B cell (primary cell): Measurements from ENCODE around the gene LRIG3. TPM values are rescaled to one million over a fixed set of nuclear protein-coding genes. Genes with fewer than 3 reads are reported as not detected.

Source experiments
- ATAC-seq: fragments of 200-7000 bp; cut with Tn5 transposase; one replicate; pipeline ENCODE4 v1.10.0; 2021; ENCODE audit warnings: low read depth, mild to moderate bottlenecking, moderate number of reproducible peaks, moderate library complexity
- CTCF ChIA-PET: fragments of 350-600 bp; sonication (Branson Sonifier 250); formaldehyde crosslinking; loops from one replicate; lab custom pipeline; 2021; ENCODE audit warnings: antibody characterized with exemption, inconsistent platforms; lab: Charles Lee
- POLR2A ChIA-PET: fragments of 350-600 bp; sonication (Branson Sonifier 250); formaldehyde crosslinking; loops from one replicate; lab custom pipeline; 2021; ENCODE audit warnings: antibody characterized with exemption; lab: Charles Lee
- DNase-seq: peaks from one replicate; pipeline ENCODE4 v3.0.0; 2013
- H2AFZ ChIP-seq: 2 replicates; pipeline ENCODE4 v1.6.1; 2012; ENCODE audit warnings: mild to moderate bottlenecking, low read depth, low read length; ENCODE audit not compliant: insufficient read depth, poor library complexity, severe bottlenecking
- H3K27ac ChIP-seq, 2 donors: 1 replicate in 1 of 2; 2 replicates in 1 of 2; pipeline ENCODE4 v1.5.1; 2012 to 2013; ENCODE audit warnings: low read length in 2 of 2, mild to moderate bottlenecking in 2 of 2, moderate library complexity in 1 of 2
- H3K27me3 ChIP-seq, 4 experiments: fragments of 200-600 bp in 1 of 4; sonication (generic) in 1 of 4; replicated peaks in 1 of 4; 1 replicate in 2 of 4; 2 replicates in 2 of 4; pipeline versions ENCODE4 v1.6.1 to v1.7.0; 2013 to 2016; ENCODE audit warnings: low read length in 3 of 4, mild to moderate bottlenecking in 2 of 4, mixed read lengths in 1 of 4, moderate library complexity in 1 of 4; ENCODE audit not compliant: insufficient read depth in 4 of 4, control insufficient read depth in 3 of 4; ENCODE audit errors: control extremely low read depth in 1 of 4
- H3K36me3 ChIP-seq, 2 experiments: replicated peaks in 1 of 2; 1 replicate in 1 of 2; 2 replicates in 1 of 2; pipeline versions ENCODE4 v1.6.1 to v1.7.1; 2013; ENCODE audit warnings: low read length in 1 of 2; ENCODE audit not compliant: insufficient read depth in 2 of 2, control insufficient read depth in 1 of 2; ENCODE audit errors: control extremely low read depth in 1 of 2, extremely low read depth in 1 of 2
- H3K4me1 ChIP-seq, 2 donors: fragments of 200-600 bp in 1 of 2; sonication (generic) in 1 of 2; 1 replicate in 1 of 2; 2 replicates in 1 of 2; pipeline versions ENCODE4 v1.5.1 to v1.6.1; 2013 to 2017; ENCODE audit warnings: low read length in 2 of 2; ENCODE audit not compliant: control insufficient read depth in 2 of 2, insufficient read depth in 2 of 2
- H3K4me2 ChIP-seq: replicated peaks from 2 replicates; pipeline ENCODE3; 2012; ENCODE audit warnings: mild to moderate bottlenecking, low read depth, low read length; ENCODE audit not compliant: poor library complexity, severe bottlenecking
- H3K4me3 ChIP-seq, 5 experiments: fragments of 200-600 bp in 1 of 5; sonication (generic) in 1 of 5; 1 replicate in 3 of 5; 2 replicates in 2 of 5; pipeline versions ENCODE4 v1.5.1 to v1.7.0; 2011 to 2016; ENCODE audit warnings: low read length in 4 of 5, mild to moderate bottlenecking in 4 of 5, low read depth in 2 of 5, control low read depth in 1 of 5, moderate library complexity in 1 of 5; ENCODE audit not compliant: insufficient read depth in 1 of 5; ENCODE audit errors: control extremely low read depth in 1 of 5, extremely low read depth in 1 of 5
- H3K79me2 ChIP-seq: fragments of 200-600 bp; sonication (generic); one replicate; pipeline ENCODE4 v1.6.0; 2016; ENCODE audit warnings: low read length; ENCODE audit not compliant: control insufficient read depth, insufficient read depth
- H3K9ac ChIP-seq: fragments of 200-600 bp; sonication (generic); 2 replicates; pipeline ENCODE4 v1.6.1; 2017; ENCODE audit warnings: mild to moderate bottlenecking, low read length, moderate library complexity
- H3K9me3 ChIP-seq, 3 donors: one replicate each; pipeline versions ENCODE4 v1.6.1 to v1.7.1; 2013; ENCODE audit warnings: low read length in 2 of 3; ENCODE audit not compliant: control insufficient read depth in 2 of 3, insufficient read depth in 1 of 3; ENCODE audit errors: control extremely low read depth in 1 of 3
- H4K20me1 ChIP-seq: 2 replicates; pipeline ENCODE4 v1.6.0; 2012; ENCODE audit warnings: mild to moderate bottlenecking, low read length; ENCODE audit not compliant: insufficient read depth, control insufficient read depth, poor library complexity, severe bottlenecking
- H3K27ac Mint-ChIP-seq: one replicate; pipeline ENCODE4 v1.8.0; 2021; ENCODE audit warnings: mixed read lengths
- H3K27me3 Mint-ChIP-seq: one replicate; pipeline ENCODE4 v1.8.0; 2021; ENCODE audit warnings: mixed read lengths
- H3K4me1 Mint-ChIP-seq: one replicate; pipeline ENCODE4 v1.8.0; 2021; ENCODE audit warnings: mixed read lengths
- H3K4me3 Mint-ChIP-seq: one replicate; pipeline ENCODE4 v1.8.0; 2021; ENCODE audit warnings: mixed read lengths
- H3K9me3 Mint-ChIP-seq: one replicate; pipeline ENCODE4 v1.8.0; 2022; ENCODE audit warnings: mixed read lengths; ENCODE audit not compliant: insufficient read depth
- EZH2 ChIP-seq: IDR thresholded peaks from 2 replicates; pipeline ENCODE4 v1.6.1; 2012; ENCODE audit warnings: borderline replicate concordance, low read depth, mild to moderate bottlenecking, moderate library complexity, low read length; ENCODE audit not compliant: insufficient read depth, poor library complexity, severe bottlenecking
- WGBS: methylation state at CpG from one replicate; pipeline ENCODE4 v1.1.5; 2013; ENCODE audit warnings: missing lambda C conversion rate; ENCODE audit not compliant: insufficient coverage; 5-methylcytosine and 5-hydroxymethylcytosine counted together
- intact Hi-C: fragments of 100-400 bp; cut with micrococcal nuclease; formaldehyde crosslinking; loops from one replicate; pipeline ENCODE4 v1.10.0; 2022
- polyA plus RNA-seq: library from polyadenylated mRNA; depleted of rRNA; stranded (reverse); fragments of >200 nt; gene quantifications from 2 replicates; pipeline ENCODE4 v1.2.3, GENCODE V29; 2012
- total RNA-seq, 2 donors: library from RNA; stranded (reverse); fragments of 120-200 nt in 1 of 2; gene quantifications; 1 replicate in 1 of 2; 2 replicates in 1 of 2; pipeline versions ENCODE4 v1.2.3 to v1.2.4, GENCODE V29; 2013 to 2022
- TF ChIP-seq, protein P1 (sequence below): fragments of 200-600 bp; IDR thresholded peaks from one replicate; pipeline ENCODE4 v1.8.0; 2022; ENCODE audit warnings: antibody characterized with exemption, mild to moderate bottlenecking

Gene LRIG3
- total and polyA plus RNA-seq, 2 donors (not counting 1 experiment from before 2014, with no cell fraction given): 0.13 TPM; not detected in 1

DNA sequence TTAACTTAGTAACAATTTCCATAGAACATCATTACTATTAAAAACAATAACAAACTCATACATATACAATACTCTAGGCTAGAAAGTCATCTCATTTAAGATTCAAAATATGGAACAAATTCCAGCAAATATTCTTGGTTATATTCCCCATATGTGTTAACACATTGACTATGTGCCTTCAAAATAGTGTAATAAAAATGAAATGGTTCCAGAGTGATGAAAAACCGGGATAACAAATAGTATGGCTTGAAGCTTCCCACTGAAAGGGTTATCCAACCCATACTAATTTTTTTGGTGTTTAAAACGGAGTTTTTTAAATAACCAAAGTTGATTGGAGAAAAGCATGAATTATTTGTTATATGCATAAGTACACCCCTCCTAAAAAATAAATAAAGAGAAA lies 5.3 kb downstream of the LRIG3 start:
- H3K27me3 Mint-ChIP-seq: peaks cover 8% of the 10 kb centered on the region
- CTCF ChIA-PET: no interaction called here
- Histone ChIP-seq H3K4me1 (peaks cover 2 to 3% of the 10 kb centered on the region in 2 donors), H3K36me3 (no peaks in the 10 kb centered on the region), H2AFZ (no peak overlapping the region), H3K27me3 (peaks cover 0 to 8% (median 7%) of the 10 kb centered on the region in 4 experiments), H3K79me2 (no peaks in the 10 kb centered on the region), H3K27ac (no peak overlapping the region), H3K4me2 (no peak overlapping the region), H4K20me1 (no peaks in the 10 kb centered on the region), H3K4me3 (no peak overlapping the region), H3K9ac (no peak overlapping the region), H3K9me3 (peaks cover 0 to 1% (median 0%) of the 10 kb centered on the region in 3 donors)
- DNase-seq: no peak
- no peak overlapping the region for H3K27ac Mint-ChIP-seq
- no peak overlapping the region for H3K4me3 Mint-ChIP-seq
- H3K4me1 Mint-ChIP-seq: peaks cover 4% of the 10 kb centered on the region
- no peak for ATAC-seq
- no peak for TF ChIP-seq EZH2
- TF ChIP-seq, protein P1, sequence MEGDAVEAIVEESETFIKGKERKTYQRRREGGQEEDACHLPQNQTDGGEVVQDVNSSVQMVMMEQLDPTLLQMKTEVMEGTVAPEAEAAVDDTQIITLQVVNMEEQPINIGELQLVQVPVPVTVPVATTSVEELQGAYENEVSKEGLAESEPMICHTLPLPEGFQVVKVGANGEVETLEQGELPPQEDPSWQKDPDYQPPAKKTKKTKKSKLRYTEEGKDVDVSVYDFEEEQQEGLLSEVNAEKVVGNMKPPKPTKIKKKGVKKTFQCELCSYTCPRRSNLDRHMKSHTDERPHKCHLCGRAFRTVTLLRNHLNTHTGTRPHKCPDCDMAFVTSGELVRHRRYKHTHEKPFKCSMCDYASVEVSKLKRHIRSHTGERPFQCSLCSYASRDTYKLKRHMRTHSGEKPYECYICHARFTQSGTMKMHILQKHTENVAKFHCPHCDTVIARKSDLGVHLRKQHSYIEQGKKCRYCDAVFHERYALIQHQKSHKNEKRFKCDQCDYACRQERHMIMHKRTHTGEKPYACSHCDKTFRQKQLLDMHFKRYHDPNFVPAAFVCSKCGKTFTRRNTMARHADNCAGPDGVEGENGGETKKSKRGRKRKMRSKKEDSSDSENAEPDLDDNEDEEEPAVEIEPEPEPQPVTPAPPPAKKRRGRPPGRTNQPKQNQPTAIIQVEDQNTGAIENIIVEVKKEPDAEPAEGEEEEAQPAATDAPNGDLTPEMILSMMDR: no peak
- intact Hi-C loops: no loop called here
- POLR2A ChIA-PET: no interaction called here
- WGBS: no CpG with 5 or more reads among the region's 2 CpGs
- H3K9me3 Mint-ChIP-seq: no peaks in the 10 kb centered on the region

DNA sequence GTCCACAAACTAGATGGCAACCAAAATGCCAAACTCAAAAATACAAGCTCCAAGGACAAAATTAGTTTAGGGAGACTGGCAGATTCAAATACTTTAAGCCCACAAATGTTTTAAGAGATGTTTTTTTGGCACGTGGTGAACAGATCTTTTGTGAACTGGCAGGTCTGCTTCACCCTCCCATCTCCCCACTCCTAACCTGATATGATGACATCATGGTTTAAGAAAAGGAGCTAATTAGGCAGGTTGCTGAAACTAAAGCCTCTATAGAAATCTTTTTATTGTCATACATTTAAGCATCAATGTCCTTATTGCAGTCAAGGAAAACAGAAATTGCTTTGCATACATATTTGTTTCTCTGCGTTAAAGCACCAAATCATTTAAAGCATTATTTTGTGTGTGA lies 5.8 kb downstream of the LRIG3 start:
- H2AFZ ChIP-seq: no peak overlapping the region
- ATAC-seq (no peak), DNase-seq (no peak)
- Mint-ChIP-seq H3K4me3 (no peak overlapping the region), H3K27ac (no peak overlapping the region), H3K9me3 (no peaks in the 10 kb centered on the region), H3K27me3 (peaks cover 8% of the 10 kb centered on the region), H3K4me1 (peaks cover 4% of the 10 kb centered on the region)
- TF ChIP-seq, protein P1: no peak
- TF ChIP-seq EZH2: no peak
- ChIA-PET POLR2A (no interaction called here), CTCF (no interaction called here)
- H3K79me2 ChIP-seq: no peaks in the 10 kb centered on the region
- no peak overlapping the region for H3K27ac ChIP-seq
- peaks cover 0 to 7% (median 5%) of the 10 kb centered on the region in 4 experiments for H3K27me3 ChIP-seq
- H3K36me3 ChIP-seq: no peaks in the 10 kb centered on the region
- no peaks in the 10 kb centered on the region for H4K20me1 ChIP-seq
- no peak overlapping the region for H3K9ac ChIP-seq
- intact Hi-C loops: no loop called here
- no CpG with 5 or more reads among the region's 2 CpGs for WGBS
- no peaks in the 10 kb centered on the region for H3K4me1 ChIP-seq
- H3K4me2 ChIP-seq: no peak overlapping the region
- H3K4me3 ChIP-seq: no peak overlapping the region
- peaks cover 0 to 1% (median 0%) of the 10 kb centered on the region in 3 donors for H3K9me3 ChIP-seq
